Measurements from ENCODE around the gene EPB41L1.

Gene EPB41L1

GRCh38 chr20:36154700-36155628 lies at the start of gene EPB41L1:
EPB41L1 (plus strand) TSS chr20:36154740; CDS start chr20:36173778, 19,038 bp downstream.
- DNase-seq (ENCODE audit: low spot score), result no peak

GRCh38 chr20:36104856-36105255 lies 49.7 kb upstream of the EPB41L1 start:
- DNase-seq (ENCODE audit: low spot score), result no peak

GRCh38 chr20:36105711-36106226 lies 48.8 kb upstream of the EPB41L1 start:
- DNase-seq (ENCODE audit: low spot score), result no peak

- DNase-seq (ENCODE audit: low spot score), result no peak
Observed at GRCh38 chr20:36106606-36107005, 47.9 kb upstream of the EPB41L1 start.

- no peak for DNase-seq (ENCODE audit: low spot score)
Observed at GRCh38 chr20:36107881-36108280, 46.7 kb upstream of the EPB41L1 start.

- no peak for DNase-seq (ENCODE audit: low spot score)
Observed at GRCh38 chr20:36109251-36109947, 45.1 kb upstream of the EPB41L1 start.

DNA sequence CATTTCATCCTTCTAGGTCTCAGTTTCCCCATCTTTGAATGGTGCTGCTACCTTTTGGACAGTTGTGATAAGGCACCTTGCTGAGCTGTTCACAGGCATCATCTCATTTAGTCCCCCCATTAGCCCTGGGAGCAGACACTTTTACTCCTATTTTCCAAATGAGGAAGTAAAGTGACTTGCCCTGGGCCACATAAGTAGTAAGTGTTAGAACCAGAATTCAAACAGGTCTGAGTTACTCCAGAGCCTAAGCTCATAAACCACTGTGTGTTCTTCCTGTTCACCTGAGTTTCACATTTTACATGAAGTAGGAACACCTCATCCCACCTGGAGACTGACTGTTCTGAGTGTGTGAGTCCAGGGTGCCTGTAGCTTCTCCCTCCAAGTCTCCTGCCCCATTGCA lies 43.5 kb upstream of the EPB41L1 start:
- no peak for DNase-seq (ENCODE audit: low spot score)

DNA sequence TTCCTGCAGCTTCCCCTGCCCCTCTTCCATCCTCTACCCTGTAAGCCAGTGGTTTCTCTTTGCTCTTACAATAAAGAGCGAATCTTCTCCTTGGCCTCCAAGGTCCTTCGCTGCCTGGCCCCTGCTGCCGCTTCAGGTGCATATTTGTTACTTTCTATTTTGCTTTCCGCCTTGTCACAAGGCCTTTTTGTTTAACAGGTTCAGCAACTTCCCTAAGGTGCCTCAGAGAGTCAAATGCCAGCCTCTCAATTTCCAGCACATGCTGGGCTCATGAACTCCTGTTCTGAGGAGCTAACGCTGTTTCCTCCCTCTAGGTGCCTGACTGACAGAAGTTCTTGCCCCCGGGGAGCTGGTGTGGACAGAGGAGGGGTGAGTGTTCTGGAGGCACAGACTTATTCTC lies 42.4 kb upstream of the EPB41L1 start:
- no peak for DNase-seq (ENCODE audit: low spot score)

- no peak for DNase-seq (ENCODE audit: low spot score)
Observed at GRCh38 chr20:36113036-36113435, 41.5 kb upstream of the EPB41L1 start.

DNA sequence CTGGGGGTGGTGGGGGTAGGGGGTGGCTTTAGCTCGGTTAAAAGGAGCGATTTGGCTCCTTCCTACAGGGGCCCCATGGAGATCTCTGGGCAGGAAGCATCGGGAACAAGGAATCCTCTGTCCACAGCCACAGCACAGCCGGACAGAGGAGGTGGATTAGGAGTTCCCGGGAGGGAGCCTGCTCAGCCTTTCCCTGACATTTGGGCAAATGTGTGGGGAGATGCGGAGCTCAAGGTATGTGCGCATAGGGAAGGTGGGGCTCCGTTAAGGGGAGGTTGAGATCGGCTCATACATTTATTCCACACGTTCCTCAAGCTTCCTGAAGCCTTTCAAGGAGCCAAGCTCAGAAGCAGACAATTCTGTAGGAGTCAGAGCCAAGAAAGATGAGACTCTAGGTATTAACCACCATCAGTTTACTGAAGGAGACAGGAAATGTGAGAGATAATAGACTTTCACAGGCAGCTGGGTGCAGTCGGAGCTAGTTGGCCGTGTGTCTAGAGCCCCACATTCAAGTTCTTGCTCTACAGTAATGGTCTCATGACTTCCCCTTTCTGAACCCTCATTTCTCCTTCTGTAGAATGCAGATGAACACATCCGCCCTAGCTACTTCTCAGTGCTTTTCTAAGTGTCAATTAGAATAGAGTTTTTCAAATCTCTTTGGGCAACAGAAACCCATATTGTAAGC lies 40.8 kb upstream of the EPB41L1 start:
- no peak for DNase-seq (ENCODE audit: low spot score)

DNA sequence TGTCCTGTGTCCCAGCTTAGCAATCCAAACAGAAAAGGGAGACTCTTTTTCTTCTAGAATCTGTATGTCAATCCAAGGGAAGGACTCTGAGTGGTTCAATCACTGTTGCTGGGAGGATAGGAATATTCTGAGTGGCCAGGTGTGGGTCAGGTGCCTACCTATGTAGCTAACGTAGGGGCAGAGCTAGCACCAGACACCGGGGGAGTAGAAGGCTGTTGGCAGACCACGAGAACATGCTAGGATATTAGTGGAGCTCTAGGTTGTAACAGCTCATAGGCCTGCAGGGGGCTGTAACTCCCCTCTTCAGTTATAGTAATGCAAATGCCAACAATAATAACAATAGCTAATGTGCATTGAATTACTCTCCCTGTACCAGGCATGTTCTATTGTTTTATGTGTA lies 39.8 kb upstream of the EPB41L1 start:
- no peak for DNase-seq (ENCODE audit: low spot score)

GRCh38 chr20:36115925-36116324 lies 38.6 kb upstream of the EPB41L1 start:
- no peak for DNase-seq (ENCODE audit: low spot score)

- DNase-seq (ENCODE audit: low spot score), result no peak
Observed at GRCh38 chr20:36116807-36117441, 37.6 kb upstream of the EPB41L1 start.

- DNase-seq (ENCODE audit: low spot score), result no peak
Observed at GRCh38 chr20:36117638-36118037, 36.9 kb upstream of the EPB41L1 start.

DNA sequence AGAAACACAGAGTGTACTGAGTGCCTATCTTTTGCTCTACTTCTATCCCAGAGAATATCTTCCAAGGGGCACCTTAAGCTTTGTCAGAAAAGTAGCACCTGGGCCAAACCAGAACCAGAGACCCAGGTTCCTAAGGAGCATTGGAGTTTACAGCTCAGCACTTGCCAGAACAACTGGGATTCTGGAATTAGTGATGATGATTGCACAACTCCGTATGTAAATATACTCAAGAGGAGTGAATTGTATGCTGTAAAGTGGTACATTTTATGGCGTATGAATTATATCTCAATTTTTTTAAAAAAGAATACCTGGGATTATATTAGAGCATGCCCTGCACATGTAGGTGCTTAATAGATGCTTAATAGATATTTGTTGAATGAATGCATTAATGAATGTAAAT lies 36.2 kb upstream of the EPB41L1 start:
- no peak for DNase-seq (ENCODE audit: low spot score)

DNA sequence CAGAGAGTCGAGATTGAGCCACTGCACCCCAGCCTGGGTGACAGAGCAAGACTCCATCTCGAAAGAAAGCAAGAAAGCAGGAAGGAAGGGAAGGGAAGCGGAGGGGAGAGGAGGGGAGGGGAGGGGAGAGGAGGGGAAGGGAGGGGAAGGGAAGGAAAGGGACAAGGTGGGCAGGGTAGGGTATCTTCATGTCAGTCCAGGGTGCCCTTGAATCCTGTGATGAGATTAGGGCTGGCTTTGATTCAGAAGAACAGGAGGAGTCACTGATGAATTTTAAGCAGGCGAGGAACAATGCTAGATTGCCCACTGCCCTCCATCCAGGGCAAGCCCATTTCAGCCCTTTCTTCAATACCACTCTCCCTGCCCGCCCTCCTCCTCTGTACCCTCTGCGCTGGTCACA lies 35.0 kb upstream of the EPB41L1 start:
- no peak for DNase-seq (ENCODE audit: low spot score)

GRCh38 chr20:36120241-36120640 lies 34.3 kb upstream of the EPB41L1 start:
- DNase-seq (ENCODE audit: low spot score), result no peak

DNA sequence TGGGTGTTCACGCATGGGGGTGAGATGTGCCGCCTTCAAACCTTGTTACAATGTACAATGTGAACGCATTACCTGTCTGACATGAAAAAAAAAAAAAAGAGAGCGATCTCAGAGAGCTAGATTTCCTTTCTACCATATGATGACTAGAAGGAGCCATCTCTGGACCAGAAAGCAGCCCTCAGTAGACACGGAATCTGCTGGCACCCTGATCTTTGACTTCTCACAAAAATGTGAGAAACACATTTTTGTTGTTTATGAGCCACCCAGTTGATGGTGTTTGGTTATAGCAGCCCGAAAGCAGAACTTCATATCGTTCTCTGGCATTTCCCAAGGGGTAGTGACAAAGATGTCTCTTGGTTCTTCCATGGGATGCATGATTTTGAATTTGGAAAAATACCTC lies 33.5 kb upstream of the EPB41L1 start:
- no peak for DNase-seq (ENCODE audit: low spot score)

GRCh38 chr20:36121981-36122930 lies 32.3 kb upstream of the EPB41L1 start:
- no peak for DNase-seq (ENCODE audit: low spot score)

DNA sequence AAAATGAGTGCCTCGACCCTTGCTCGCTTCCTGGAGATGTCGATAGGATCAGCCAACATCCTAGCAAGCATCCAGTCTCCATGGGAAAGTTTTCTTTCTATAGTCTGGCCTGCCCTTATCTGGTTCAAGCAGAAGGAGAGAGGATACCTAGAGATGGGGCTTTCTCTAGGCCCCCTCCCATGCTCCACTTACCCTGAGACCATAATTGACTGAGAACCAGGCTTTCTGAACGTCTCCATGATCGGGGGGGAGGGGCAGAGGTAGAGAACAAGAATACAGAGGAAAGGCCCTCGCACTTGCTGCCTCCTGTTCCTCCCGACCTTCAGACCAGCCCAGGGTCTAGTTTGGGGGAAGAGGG lies 31.6 kb upstream of the EPB41L1 start:
- DNase-seq (ENCODE audit: low spot score), result no peak

DNA sequence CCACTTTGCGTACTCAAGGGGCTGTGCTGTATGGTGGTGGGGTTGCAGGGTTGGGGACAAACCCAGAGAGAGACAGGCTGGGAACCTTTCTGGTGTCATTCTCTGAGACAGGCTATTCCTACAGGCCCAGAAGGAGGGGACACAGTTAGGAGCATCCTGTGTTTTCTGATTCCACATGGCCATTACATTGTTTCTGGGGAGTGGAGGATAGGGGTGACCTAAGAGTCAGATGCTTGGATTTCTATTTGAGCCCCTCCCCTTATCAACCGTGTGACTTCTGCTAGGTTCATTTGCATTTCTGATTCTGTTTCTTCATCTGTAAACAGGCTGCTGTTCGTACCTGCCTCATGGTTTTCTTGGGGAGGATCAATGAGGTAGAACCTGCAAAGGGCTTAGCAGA lies 29.4 kb upstream of the EPB41L1 start:
- DNase-seq (ENCODE audit: low spot score), result no peak

Measured in CD4-positive, alpha-beta T cell treated with Interleukin-15 for 4 hours (primary cell).